K562 (cell line): ENCODE measurements around the gene SLC35A1. TPM values are rescaled to one million over a fixed set of nuclear protein-coding genes. Genes with fewer than 3 reads are reported as not detected.

Source experiments
- ATAC-seq: fragments of 200-7000 bp; cut with Tn5 transposase; 3 replicates; pipeline ENCODE4 v1.9.1; 2020; ENCODE audit warnings: moderate library complexity
- BruUV-seq: library from RNA; stranded (reverse); fragments of 400-500 nt; replicated peaks from 2 replicates; lab custom pipeline; 2021; lab: Mats Ljungman, UMichigan
- CTCF ChIA-PET: fragments of 300-600 bp; formaldehyde crosslinking; extraction: SDS; loops from one replicate; lab custom pipeline; 2021; ENCODE audit warnings: low intra/inter-chr PET ratio; lab: Yijun Ruan, JAX
- POLR2A ChIA-PET: fragments of 300-600, 350-650 bp; sonication (Branson Sonifier 250); formaldehyde crosslinking; extraction: SDS; loops from one replicate; lab custom pipeline; 2021; ENCODE audit warnings: antibody characterized with exemption, inconsistent platforms; lab: Yijun Ruan, JAX
- DNase-seq, 4 experiments: peaks; one replicate each; pipeline versions ENCODE4 v3.0.0 to v3.0.0-alpha.2; 2011 to 2018; ENCODE audit warnings: low spot score in 3 of 4, mixed read lengths in 3 of 4; ENCODE audit errors: extremely low read depth in 1 of 4
- FAIRE-seq: peaks from 2 replicates; lab custom pipeline; 2011; peaks lifted over from hg19 to GRCh38; lab: Jason Lieb, UNC
- H2AFZ ChIP-seq: 2 replicates; pipeline ENCODE4 v1.6.0; 2011; ENCODE audit warnings: low read depth, low read length, control low read depth, inconsistent platforms
- H3K27ac ChIP-seq: fragments of 200-600 bp; 3 replicates; pipeline ENCODE4 v1.8.0; 2011; ENCODE audit warnings: low read depth, mild to moderate bottlenecking, control low read depth, inconsistent platforms, low read length, moderate library complexity, mixed read lengths; ENCODE audit errors: extremely low read depth
- H3K27me3 ChIP-seq, 2 experiments: fragments of 300-600 bp in 1 of 2; 2 replicates in 1 of 2; 3 replicates in 1 of 2; pipeline versions ENCODE4 v1.6.0 to v1.8.0; 2011; ENCODE audit warnings: inconsistent platforms in 2 of 2, low read length in 2 of 2, mild to moderate bottlenecking in 1 of 2, mixed read lengths in 1 of 2, moderate library complexity in 1 of 2; ENCODE audit not compliant: control insufficient read depth in 2 of 2, insufficient read depth in 2 of 2
- H3K36me3 ChIP-seq: fragments of 300-600 bp; 3 replicates; pipeline ENCODE4 v1.8.0; 2011; ENCODE audit warnings: mild to moderate bottlenecking, low read length, inconsistent platforms; ENCODE audit not compliant: control insufficient read depth, insufficient read depth
- H3K4me1 ChIP-seq, 2 experiments: fragments of 200-600 bp in 1 of 2; replicated peaks in 1 of 2; 2 replicates in 1 of 2; 3 replicates in 1 of 2; pipeline versions ENCODE4 v1.5.1 to v1.8.0; 2011; ENCODE audit warnings: inconsistent platforms in 2 of 2, low read length in 2 of 2, mild to moderate bottlenecking in 1 of 2, mixed read lengths in 1 of 2, moderate library complexity in 1 of 2; ENCODE audit not compliant: control insufficient read depth in 2 of 2, insufficient read depth in 2 of 2
- H3K4me2 ChIP-seq: 2 replicates; pipeline ENCODE4 v1.6.1; 2011; ENCODE audit warnings: low read length, control low read depth, inconsistent platforms, mixed read lengths; ENCODE audit not compliant: insufficient read depth
- H3K4me3 ChIP-seq: fragments of 200-600 bp; sonication (generic), shearing (Covaris generic); 2 replicates; pipeline ENCODE4 v1.5.1; 2016; ENCODE audit warnings: control low read depth, inconsistent platforms
- H3K79me2 ChIP-seq: fragments of 200-600 bp; 3 replicates; pipeline ENCODE4 v1.8.0; 2011; ENCODE audit warnings: low read length, inconsistent platforms; ENCODE audit not compliant: control insufficient read depth, insufficient read depth
- H3K9ac ChIP-seq, 2 experiments: 2 replicates each; pipeline versions ENCODE4 v1.6.0 to v1.6.1; 2011; ENCODE audit warnings: low read depth in 2 of 2, low read length in 2 of 2, control low read depth in 1 of 2, inconsistent platforms in 1 of 2, mild to moderate bottlenecking in 1 of 2, mixed read lengths in 1 of 2; ENCODE audit not compliant: insufficient read depth in 1 of 2
- H3K9me1 ChIP-seq: one replicate; pipeline ENCODE4 v1.6.0; 2011; ENCODE audit warnings: inconsistent platforms, mild to moderate bottlenecking, low read length, moderate library complexity; ENCODE audit not compliant: control insufficient read depth, insufficient read depth
- H3K9me3 ChIP-seq: replicated peaks from 2 replicates; pipeline ENCODE4 v1.5.1; 2011; ENCODE audit warnings: low read depth, low read length, inconsistent platforms; ENCODE audit not compliant: control insufficient read depth, insufficient read depth
- H4K20me1 ChIP-seq: replicated peaks from 2 replicates; pipeline ENCODE4 v1.6.1; 2011; ENCODE audit warnings: low read length, inconsistent platforms, mixed read lengths; ENCODE audit not compliant: control insufficient read depth, insufficient read depth
- CEBPG ChIP-seq, 3 experiments: fragments of 200-800 bp in 1 of 3; sonication (Bioruptor generic) in 1 of 3; sonication (generic) in 1 of 3; formaldehyde crosslinking in 1 of 3; IDR thresholded peaks in 2 of 3; conservative IDR thresholded peaks in 1 of 3; 2 replicates each; pipeline versions ENCODE4 v1.6.1 to v1.8.0; 2016 to 2022; ENCODE audit warnings: missing compliant biosample characterization in 2 of 3, missing genetic modification characterization in 2 of 3, mild to moderate bottlenecking in 1 of 3, missing genetic modification reagents in 1 of 3
- HDAC2 ChIP-seq: fragments of 450-650 bp; IDR thresholded peaks from 2 replicates; pipeline ENCODE4 v1.6.1; 2016; ENCODE audit warnings: mild to moderate bottlenecking
- LCOR ChIP-seq: sonication (generic); formaldehyde crosslinking; IDR thresholded peaks from 2 replicates; pipeline ENCODE4 v1.8.0; 2022; ENCODE audit warnings: mild to moderate bottlenecking, missing genetic modification reagents
- TRIM24 ChIP-seq, 2 experiments: fragments of 450-650 bp; IDR thresholded peaks; 2 replicates each; pipeline ENCODE4 v1.6.1; 2016
- XRCC3 ChIP-seq: fragments of 450-650 bp; IDR thresholded peaks from 2 replicates; pipeline ENCODE4 v1.6.1; 2017; ENCODE audit warnings: mild to moderate bottlenecking, moderate library complexity
- ZNF12 ChIP-seq: sonication (generic); formaldehyde crosslinking; IDR thresholded peaks from 2 replicates; pipeline ENCODE4 v1.4.0; 2020; ENCODE audit warnings: mild to moderate bottlenecking, missing genetic modification reagents
- ZNF175 ChIP-seq: fragments of 200-800 bp; sonication (Bioruptor generic); IDR thresholded peaks from 2 replicates; pipeline ENCODE4 v1.6.1; 2016; ENCODE audit warnings: low read depth, mild to moderate bottlenecking, missing genetic modification characterization, missing compliant biosample characterization
- WGBS: fragments of 100-300 bp; shearing (Covaris generic); methylation state at CpG from one replicate; pipeline ENCODE4 v1.1.6; 2016; ENCODE audit warnings: low coverage, mixed read lengths; ENCODE audit not compliant: insufficient coverage; ENCODE audit errors: missing lambda C conversion rate; 5-methylcytosine and 5-hydroxymethylcytosine counted together
- in situ Hi-C: fragments of 300-500 bp; cut with MboI; formaldehyde crosslinking; loops from 4 replicates; pipeline ENCODE4 v1.15.0; 2018; ENCODE audit warnings: inconsistent platforms, mixed read lengths
- intact Hi-C: fragments of 100-400 bp; cut with micrococcal nuclease; formaldehyde crosslinking; loops from 2 replicates; pipeline ENCODE4 v1.14.2; 2022
- polyA plus RNA-seq, 8 experiments: library from polyadenylated mRNA; depleted of rRNA in 4 of 8; stranded (reverse) in 5 of 8; unstranded in 3 of 8; fragments of >200 nt; fragmentation: Nextera tagmentation in 2 of 8; fragmentation: Illumina TruSeq in 1 of 8; extraction: Ambion mirVana in 2 of 8; extraction: Trizol in 1 of 8; gene quantifications; 2 replicates each; pipeline versions ENCODE4 v1.2.1 to v1.2.3, GENCODE V29; 2011 to 2014; ENCODE audit warnings: inconsistent platforms in 1 of 8, missing spikeins in 1 of 8
- total RNA-seq, 7 experiments: library from RNA; depleted of rRNA in 6 of 7; stranded (reverse); fragments of >200 nt in 6 of 7; fragmentation: Illumina TruSeq in 2 of 7; extraction: Trizol in 2 of 7; gene quantifications; 2 replicates each; pipeline versions ENCODE4 v1.2.1 to v1.2.3, GENCODE V29; 2011 to 2021; ENCODE audit warnings: low replicate concordance in 1 of 7
- TF ChIP-seq, protein P1 (sequence below): IDR thresholded peaks from 2 replicates; pipeline ENCODE4 v1.6.1; 2016; ENCODE audit warnings: missing genetic modification characterization, missing compliant biosample characterization

SLC35A1 gene
- total and polyA plus RNA-seq, 9 of the 15 experiments (the other 6 are each of a cell fraction or from before 2014, with no cell fraction given): 7.5 to 37.1 (median 14.9) TPM

DNA sequence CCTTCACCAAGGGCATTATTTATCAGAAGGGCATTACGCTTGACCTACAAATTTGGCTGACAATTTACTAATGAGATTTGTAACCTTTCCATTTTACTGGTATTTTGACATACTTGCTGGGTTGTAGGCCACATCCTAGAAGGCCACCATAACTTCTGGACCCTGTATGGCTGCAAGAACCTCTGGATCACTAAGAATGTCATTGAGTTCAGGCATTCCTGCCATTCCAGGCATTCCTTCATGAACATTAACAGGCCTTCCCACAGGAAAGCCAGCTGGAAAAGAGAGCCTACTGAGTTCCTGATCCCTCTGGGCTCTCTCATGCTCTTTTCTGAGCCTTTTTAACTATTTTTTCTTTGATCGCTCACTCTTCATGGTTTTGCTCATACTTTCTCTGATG lies 28.4 kb upstream of the SLC35A1 start:
- CTCF ChIA-PET: no interaction called here
- Histone ChIP-seq H3K79me2 (no peaks in the 10 kb centered on the region), H3K36me3 (no peaks in the 10 kb centered on the region), H3K9ac (no peak overlapping the region), H3K9me3 (no peaks in the 10 kb centered on the region), H2AFZ (no peak overlapping the region), H4K20me1 (no peaks in the 10 kb centered on the region), H3K27ac (no peak overlapping the region)
- POLR2A ChIA-PET: no interaction called here
- intact Hi-C loops: no loop called here
- no peak for TF ChIP-seq ZNF12 (CRISPR knock-in tag)
- TF ChIP-seq, all 486 proteins: peak for 0
- Histone ChIP-seq H3K4me3 (no peak overlapping the region), H3K4me2 (no peak overlapping the region), H3K9me1 (no peaks in the 10 kb centered on the region), H3K27me3 (0 out of 5 replicates have a peak, but pooled peaks cover 0 to 2% of the 10 kb centered on the region in 2 experiments), H3K4me1 (no peaks in the 10 kb centered on the region)
- in situ Hi-C loops: no loop called here
- ATAC-seq (no peak), FAIRE-seq (no peak), DNase-seq (no peak)
- 3% methylated on average over 2 of the region's 2 CpGs for WGBS
- BruUV-seq: no TSS peak

DNA sequence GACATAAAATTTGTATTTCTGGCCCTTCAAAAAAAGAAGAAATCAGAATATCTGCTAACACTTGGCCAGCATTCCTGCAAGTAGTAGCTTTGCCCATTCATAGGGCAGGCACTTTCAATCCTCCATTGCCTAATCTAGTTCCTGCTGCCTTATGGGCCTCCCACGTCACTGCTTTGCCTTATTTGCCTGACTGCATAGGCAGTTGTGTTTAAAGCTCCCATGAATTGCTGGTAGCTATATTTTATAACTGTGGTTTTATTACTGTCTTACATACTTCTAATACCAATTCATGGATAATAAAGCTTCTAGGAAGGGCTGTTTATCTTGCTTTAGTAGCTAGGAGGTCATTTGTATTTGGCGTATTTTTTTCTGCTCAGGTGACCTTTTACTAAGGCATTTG lies 7.7 kb upstream of the SLC35A1 start:
- ATAC-seq: no peak
- intact Hi-C loops: no loop called here
- no peaks in the 10 kb centered on the region for H3K4me1 ChIP-seq

More for the DNA sequence above, 7.7 kb upstream of the SLC35A1 start:
- H3K27me3 ChIP-seq: peaks cover 0 to 2% of the 10 kb centered on the region in 2 experiments; a peak in 2 of 5 replicates
- no peak overlapping the region for H2AFZ ChIP-seq
- no peaks in the 10 kb centered on the region for H3K79me2 ChIP-seq
- BruUV-seq: no TSS peak
- no peak for TF ChIP-seq CEBPG (CRISPR knock-in tag; IDR thresholded peaks at IDR 0.05)
- no peak for TF ChIP-seq CEBPG (tag; conservative IDR thresholded peaks at IDR 0.05 in 1 of 2, IDR thresholded peaks at IDR 0.05 in 1 of 2)
- TF ChIP-seq HDAC2: no peak
- TF ChIP-seq ZNF175 (CRISPR knock-in tag): no peak
- TF ChIP-seq LCOR (CRISPR knock-in tag): no peak
- TF ChIP-seq XRCC3: no peak
- TF ChIP-seq TRIM24 (IDR thresholded peaks at IDR 0.05): no peak
- TF ChIP-seq, protein P1, sequence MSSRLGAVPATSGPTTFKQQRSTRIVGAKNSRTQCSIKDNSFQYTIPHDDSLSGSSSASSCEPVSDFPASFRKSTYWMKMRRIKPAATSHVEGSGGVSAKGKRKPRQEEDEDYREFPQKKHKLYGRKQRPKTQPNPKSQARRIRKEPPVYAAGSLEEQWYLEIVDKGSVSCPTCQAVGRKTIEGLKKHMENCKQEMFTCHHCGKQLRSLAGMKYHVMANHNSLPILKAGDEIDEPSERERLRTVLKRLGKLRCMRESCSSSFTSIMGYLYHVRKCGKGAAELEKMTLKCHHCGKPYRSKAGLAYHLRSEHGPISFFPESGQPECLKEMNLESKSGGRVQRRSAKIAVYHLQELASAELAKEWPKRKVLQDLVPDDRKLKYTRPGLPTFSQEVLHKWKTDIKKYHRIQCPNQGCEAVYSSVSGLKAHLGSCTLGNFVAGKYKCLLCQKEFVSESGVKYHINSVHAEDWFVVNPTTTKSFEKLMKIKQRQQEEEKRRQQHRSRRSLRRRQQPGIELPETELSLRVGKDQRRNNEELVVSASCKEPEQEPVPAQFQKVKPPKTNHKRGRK (tag): no peak
- TF ChIP-seq, all 486 proteins: peak for 0
- no peak for DNase-seq
- H3K4me2 ChIP-seq: no peak overlapping the region
- no peaks in the 10 kb centered on the region for H4K20me1 ChIP-seq
- POLR2A ChIA-PET: no interaction called here
- no peak overlapping the region for H3K4me3 ChIP-seq
- H3K27ac ChIP-seq: no peak overlapping the region
- H3K9ac ChIP-seq: no peak overlapping the region
- in situ Hi-C loops: no loop called here
- no peaks in the 10 kb centered on the region for H3K36me3 ChIP-seq
- CTCF ChIA-PET: no interaction called here
- 4% methylated on average over 2 of the region's 2 CpGs for WGBS
- no peak for FAIRE-seq
- no peaks in the 10 kb centered on the region for H3K9me1 ChIP-seq
- H3K9me3 ChIP-seq: no peaks in the 10 kb centered on the region
